Adrenal gland (tissue), 5 donors: ENCODE measurements around the gene FAM83B.

Experiments used
- CTCF ChIP-seq, 6 experiments: fragments of 450-650 bp in 4 of 6; fragments of 200-600 bp in 2 of 6; sonication (generic) in 1 of 6; IDR thresholded peaks; 1 replicate in 5 of 6; 2 replicates in 1 of 6; pipeline versions ENCODE4 v1.5.1 to v1.8.0; 2016 to 2021; ENCODE audit warnings: antibody characterized with exemption in 6 of 6, mild to moderate bottlenecking in 2 of 6, moderate library complexity in 1 of 6
- POLR2A ChIP-seq, 2 donors: fragments of 450-650 bp; IDR thresholded peaks; one replicate each; pipeline ENCODE4 v1.6.1; 2017; ENCODE audit warnings: antibody characterized with exemption in 2 of 2, mild to moderate bottlenecking in 2 of 2, moderate library complexity in 1 of 2
- donor health status: DM: no; HTN: no; CAD: no.

GRCh38 chr6:54801244-54801643, 45.3 kb upstream of the FAM83B start:
- TF ChIP-seq CTCF (IDR thresholded peaks at IDR 0.05) (no peak), POLR2A (IDR thresholded peaks at IDR 0.05) (no peak)
